NCI-H345 treated with DMSO at 0.1 percent for 48 hours (cell line): Measurements from ENCODE around the gene ACTN1.
"Not testable (repeated sequence)": the region's sequence is repeated elsewhere in the genome, so short reads cannot be mapped to it uniquely, and the experiment has no call there.

Experiments used
- DNase-seq: peaks from one replicate; lab custom pipeline; 2025; ENCODE audit not compliant: unreplicated experiment; lab: John Stamatoyannopoulos, UW

The ACTN1 gene

DNA sequence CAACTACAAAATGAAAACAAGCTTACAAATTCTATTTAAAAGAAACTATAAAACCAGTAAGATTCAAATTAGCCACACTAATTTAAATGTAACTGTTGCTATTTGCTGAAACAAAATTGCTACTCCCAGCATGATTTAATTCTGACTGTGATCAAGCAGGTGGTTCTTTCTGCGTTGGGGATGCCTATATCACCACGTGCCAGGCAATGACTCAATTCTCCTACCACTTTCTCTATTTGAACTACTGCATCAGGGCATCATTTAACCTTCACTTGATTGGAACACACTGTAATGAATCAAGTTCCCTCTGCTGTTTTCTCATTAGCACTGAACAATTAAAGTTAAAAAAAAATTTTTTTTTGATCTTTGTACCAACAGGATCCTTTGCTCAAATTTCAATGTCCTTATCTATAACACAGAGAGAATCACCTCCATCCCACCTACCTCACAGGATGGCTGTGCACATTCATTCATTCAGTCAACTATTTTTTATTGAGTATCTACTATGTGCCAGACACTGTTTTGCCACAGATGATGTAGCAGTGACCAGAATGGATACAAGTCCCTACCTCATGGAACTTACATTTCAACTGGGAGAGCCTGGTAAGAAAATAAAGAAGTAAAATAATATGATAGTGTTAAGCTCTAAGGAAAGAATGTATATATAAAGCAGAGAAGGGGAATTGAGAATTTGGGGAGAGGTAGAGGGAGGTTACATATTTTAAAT lies 8.0 kb upstream of the ACTN1 start:
- DNase-seq = no peak

DNA sequence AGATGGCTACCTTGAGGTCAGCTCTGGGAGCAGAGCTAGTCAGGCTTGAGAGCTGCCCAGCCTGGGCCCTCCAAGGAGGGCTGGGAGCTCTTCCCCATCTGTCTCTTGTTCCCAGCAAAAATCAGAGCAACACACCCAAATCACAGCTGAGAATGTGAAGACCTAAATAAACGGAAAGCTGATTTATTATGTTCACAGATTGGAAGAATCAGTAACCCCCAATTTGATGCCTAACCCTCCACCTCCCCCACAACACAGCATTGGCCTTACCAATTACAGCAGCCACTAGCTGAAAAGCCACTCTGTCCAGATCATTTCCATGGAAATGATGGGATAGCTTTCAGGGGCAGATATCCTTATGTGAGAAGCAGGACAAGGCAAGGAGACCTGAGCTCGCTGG lies 7.1 kb upstream of the ACTN1 start:
- DNase-seq = no peak

DNA sequence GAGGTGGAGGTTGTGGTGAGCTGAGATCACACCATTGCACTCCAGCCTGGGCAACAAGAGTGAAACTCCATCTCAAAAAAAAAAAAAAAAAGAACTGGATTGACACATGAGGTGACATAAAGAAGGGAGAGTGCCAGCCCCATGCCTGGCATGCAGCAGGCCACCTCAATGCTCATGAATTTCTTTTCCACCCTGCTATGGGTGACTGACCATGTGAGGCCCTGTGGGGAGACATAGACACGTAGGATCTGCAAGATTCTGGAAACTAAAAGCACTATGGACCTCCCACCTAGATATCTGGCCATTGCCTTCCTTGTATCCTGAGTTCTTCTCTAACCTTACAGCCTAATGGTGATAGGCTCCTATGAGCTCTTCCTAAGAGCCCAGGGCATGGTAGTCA lies 5.6 kb upstream of the ACTN1 start:
- no peak for DNase-seq

DNA sequence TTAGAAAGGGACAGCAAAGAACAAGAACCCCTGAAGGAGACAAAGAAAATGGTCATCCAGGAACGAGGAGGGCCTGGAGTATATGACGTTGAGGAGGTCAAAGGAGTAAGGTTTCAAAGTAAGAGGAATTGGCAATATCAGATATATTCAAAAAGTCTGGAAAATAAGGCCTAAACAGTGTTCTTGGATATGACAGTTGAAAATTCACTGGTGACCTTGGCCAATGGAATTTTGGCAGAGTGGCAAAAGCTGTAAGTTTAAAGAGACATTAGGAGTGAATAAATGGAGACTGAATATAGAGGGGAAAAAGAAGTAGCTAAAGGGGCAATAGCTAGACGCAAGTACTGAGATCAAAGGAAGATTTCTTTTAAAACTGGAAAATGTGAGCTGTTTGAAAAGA lies 4.1 kb upstream of the ACTN1 start:
- no peak for DNase-seq

DNA sequence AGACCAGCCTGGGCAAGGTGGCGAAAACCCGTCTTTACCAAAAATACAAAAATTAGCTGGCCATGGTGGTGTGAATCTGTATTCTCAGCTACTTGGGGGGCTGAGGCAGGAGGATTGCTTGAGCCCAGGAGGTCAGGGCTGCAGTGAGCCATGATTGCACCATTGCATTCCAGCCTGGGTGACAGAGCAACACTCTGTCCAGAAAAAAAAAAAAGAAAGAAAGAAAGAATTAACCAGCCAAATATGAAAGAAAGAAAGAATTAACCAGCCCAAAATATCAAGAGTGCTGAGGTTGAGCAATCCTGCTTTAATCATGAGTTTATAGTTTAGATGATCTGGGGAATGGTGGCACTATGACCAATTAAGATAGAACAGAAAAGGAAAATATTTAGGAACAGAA lies 3.5 kb upstream of the ACTN1 start:
- no peak for DNase-seq

- no peak for DNase-seq
These were observed 2.5 kb upstream of the ACTN1 start for GRCh38 chr14:68981539-68981976.

DNA sequence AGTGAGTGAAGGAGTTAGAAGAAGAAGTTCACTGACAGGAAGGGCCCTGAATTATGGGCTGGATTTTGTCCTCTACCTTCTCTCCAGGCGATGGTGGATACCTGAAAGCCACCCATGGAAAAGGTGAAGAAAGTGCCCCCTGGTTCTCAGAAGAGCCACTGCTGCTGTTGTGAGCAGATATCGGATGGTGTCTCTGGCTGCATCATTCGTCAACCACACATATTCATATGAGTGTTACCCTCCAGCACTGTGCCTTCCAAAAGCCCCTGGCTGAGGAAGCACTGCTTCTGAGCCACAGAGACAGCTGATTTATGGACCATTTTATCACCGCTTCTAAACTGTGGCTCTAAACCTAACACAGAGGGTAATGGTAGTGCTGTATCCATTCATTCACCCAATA lies 2.0 kb upstream of the ACTN1 start:
- no peak for DNase-seq

DNA sequence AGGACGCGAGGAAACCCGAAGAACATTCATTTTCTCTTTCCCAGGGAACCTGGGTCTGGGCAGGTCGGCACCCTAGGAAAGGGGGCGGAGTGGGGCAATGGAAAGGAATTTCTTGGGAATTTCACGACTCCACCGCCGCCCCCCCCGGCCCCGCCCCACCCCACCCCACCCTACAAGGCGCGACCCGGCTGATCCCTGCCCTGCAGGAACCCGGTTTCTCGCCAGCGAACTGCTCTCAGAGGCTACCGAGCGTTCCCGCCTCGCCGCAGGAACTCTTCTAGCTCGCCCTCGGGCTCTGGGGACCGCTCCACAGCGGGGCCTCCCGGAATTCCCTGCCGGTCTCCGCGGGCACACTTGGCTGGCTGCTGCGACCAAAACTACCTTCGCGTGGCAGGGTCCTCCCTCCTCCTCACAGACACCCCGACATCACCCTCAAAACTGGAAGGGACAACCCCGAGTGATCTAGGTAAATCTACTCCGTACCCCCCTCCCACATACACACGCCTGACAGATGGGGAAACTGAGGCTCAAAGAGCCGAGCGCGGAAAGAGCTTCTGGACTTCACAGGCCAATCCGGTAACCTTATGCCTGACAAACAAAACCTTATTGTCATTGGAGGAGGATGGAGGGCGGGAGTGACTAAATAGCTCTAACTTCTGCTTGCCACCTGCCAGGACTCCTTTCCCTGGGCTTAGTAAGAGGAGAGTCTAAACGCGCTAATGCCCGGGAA lies 785 bp upstream of the ACTN1 start:
- DNase-seq = peak; percentile 43

- no peak for DNase-seq
These were observed 760 bp downstream of the ACTN1 start for GRCh38 chr14:68978172-68978911.

- DNase-seq = no peak
These were observed 1.4 kb downstream of the ACTN1 start for GRCh38 chr14:68977718-68978171.

- DNase-seq = no peak
These were observed 1.9 kb downstream of the ACTN1 start for GRCh38 chr14:68977180-68977717.

DNA sequence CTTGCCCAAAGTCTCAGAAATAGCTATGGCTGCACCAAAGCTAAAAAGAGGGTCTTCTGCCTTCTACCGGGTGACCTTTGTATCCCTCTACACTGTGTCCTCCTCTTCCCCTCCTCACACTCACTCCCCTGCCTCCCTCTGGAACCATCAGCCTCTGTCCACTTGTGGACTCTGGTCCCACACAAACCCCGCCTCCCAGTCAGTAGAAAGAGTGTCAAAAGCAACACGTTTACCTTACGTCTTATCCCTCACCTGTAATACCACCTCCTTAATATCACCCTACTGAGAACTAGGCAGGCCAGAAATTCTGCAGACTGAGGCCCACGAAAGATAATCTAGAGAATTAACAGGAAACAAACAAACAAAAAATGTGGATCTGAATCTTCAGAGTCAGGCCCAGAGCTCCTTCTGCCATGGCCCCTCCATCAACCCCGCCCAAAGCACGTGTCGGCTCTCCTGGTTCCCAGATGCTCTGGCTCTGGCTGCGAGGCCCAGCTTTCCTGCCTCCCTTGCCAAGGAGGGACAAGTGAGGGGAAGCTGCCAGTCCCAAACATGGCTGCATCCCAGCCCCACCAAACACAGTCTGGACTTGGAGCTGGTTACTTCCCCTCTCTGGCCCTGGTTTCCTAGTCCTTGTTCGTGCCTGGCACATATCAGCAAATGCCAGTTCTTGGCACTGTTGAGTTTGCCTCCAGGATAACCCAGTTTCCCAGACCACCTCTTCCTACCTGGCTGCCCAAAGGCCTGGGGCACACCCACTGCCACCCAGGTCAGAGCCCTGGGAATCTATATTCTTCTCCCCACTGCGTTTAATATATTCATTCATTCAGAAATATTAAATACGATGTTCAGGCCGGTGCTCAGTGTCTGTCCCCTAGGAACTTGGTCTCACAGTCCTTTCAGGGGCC lies 2.7 kb downstream of the ACTN1 start:
- DNase-seq = no peak

GRCh38 chr14:68975667-68976066 lies 3.4 kb downstream of the ACTN1 start:
- no peak for DNase-seq

- DNase-seq = no peak
These were observed 4.2 kb downstream of the ACTN1 start for GRCh38 chr14:68974759-68975347.

DNA sequence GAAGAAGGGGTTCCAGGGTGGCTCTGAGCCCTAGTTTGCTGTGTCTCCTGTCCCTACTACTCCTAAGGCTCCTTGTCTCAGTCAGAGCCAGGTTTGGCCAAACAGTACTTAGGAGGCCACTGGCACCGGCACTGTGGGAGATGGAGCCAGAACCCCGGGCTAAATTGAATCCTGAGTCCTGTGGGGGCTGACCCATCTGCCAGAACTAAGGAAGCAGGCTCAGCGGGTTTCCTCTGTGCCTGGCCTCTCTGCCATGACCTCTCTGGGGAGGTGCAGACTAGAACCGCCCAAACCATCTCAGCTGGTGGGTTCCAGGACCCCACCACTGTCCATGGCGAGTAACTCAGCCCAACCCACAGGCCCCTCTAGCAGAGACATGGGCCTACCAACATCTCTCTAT lies 5.5 kb downstream of the ACTN1 start:
- no peak for DNase-seq

DNA sequence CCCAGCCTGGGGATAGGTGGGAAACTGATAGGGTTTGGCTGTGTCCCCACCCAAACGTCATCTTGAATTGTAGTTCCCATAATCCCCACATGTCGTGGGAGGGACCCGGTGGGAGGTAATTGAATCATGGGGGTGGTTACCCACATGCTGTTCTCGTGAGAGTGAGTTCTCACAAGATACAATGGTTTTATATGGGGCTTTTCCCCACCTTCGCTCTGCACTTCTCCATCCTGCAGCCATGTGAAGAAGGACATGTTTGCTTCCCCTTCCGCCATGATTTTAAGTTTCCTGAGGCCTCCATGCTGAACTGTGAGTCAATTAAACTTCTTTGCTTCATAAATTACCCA lies 5.9 kb downstream of the ACTN1 start:
- not testable (repeated sequence) for DNase-seq

DNA sequence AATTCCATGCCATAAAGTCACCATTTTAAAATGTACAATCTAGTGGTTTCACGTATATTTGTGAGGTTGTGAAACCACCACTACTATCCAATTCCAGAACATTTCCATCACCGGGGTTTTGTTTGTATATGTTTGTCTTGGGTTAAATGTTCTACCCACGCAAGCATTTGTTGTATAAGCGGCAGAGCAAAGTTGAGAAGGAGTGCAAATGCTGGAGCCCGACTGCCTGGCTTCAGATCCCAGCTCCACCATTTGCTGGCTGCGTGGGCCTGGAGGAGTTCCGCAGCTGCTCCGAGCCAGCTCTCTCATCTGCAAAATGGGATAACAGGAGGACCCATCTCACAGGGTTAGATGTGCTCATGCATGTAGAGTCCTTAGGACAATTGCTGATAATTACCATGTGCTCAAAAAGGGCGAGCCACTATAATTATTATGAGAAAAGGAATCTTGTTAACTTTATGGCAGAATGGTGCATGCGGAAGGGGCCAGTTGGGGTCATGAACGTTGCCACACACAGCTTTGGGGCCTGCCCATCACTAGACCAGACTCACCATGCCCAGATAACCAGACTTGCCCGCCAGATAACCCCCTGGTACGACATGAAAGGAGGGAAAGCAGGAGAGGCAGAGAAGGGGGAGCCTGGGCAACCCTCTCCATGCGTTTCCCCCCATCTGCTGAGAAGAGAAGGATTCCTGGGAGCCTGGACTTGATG lies 6.4 kb downstream of the ACTN1 start:
- no peak for DNase-seq

DNA sequence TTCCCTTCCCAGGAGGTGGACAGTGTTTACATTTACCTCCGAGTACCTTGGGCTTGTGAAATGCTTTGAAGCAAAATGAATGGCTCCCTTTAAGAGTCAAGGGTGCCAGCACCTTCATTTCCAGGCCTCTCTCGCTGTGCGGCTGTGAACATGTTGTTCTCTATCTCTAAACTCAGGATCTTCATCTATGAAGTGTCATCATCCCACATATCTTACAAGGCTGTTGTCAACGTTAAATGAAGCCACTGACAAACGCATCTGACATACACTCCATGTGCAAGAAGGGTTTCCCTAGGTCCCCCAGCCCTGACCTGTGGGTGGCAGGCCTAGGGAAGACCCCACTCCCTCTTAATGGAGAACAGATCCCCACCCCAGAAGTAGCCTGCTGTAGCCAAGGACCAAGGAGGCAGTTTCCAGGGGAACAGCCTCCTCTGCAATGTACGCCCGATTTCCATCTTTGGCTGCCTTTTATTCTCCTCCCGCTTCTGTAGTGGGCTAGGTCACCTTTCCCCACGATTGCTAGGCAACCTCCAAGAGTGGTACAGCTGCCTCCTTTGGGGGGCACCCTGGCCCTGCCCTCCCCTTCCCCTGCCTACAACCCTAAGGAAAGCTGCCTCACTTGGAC lies 7.6 kb downstream of the ACTN1 start:
- no peak for DNase-seq

DNA sequence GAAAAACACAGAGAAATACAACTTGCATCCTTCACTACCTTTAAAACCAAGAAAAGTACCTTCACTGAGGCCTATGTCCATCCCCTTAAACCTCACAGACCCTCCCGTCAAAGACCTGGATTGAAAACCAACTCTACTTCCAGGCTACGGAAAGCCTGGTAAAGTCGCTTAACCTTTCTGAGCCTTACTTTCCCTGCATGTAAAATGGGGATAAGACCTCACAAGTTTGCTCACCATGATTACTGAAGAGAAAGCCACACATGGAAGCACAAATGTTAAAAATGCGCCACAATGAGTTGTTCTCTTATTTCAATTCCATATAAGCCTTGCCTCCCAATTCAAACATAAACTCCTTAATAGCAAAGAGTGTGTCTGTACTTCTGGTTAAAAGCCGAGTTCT lies 8.4 kb downstream of the ACTN1 start:
- DNase-seq = no peak
